GM21526 (cell line): ENCODE data around the gene PARP8.

Experiments used
- ATAC-seq: cut with Tn5 transposase; IDR thresholded peaks from one replicate; pipeline ENCODE4 v1.9.1; 2021; ENCODE audit warnings: moderate library complexity; ENCODE audit not compliant: unreplicated experiment, low FRiP score

The PARP8 gene

DNA sequence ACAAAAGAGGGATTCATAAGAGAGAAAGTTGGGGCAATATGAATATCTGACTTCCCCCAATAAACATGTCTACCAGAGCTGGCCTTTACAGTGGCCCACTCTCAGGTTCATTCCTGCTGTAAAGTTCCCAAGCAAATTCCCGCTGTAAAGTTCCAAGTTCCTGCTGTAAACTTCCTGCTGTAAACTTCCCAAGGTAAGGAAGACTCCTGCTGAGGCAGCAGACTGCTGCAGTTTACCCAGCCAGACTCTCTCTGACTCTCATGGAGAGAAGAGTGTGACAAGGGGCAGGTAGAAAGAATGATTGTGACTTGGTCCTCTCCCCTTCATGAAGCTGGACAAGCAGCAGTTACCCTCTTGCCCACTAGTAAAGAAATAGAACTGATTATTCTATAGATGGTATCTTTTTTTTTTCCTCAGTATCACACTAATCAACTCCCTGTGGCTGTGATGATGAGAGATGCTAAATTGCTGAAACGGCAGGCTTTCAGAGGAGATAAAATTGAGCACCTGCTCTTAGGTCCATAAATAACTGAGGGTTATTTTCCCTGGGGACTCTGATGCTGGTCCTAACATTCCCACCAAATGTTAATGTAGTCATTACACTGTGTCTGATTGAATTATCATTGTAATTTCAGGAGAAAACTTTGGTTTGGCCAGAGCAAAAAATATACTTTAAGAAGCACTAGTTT lies 220.4 kb downstream of the PARP8 start:
- no peak for ATAC-seq

GRCh38 chr5:50887889-50888633 lies 221.6 kb downstream of the PARP8 start:
- no peak for ATAC-seq

- no peak for ATAC-seq
Measured at GRCh38 chr5:50888751-50889150, 222.3 kb downstream of the PARP8 start.

- ATAC-seq, result no peak
Measured at GRCh38 chr5:50889790-50890189, 223.4 kb downstream of the PARP8 start.
